Glutamatergic neuron (in vitro differentiated cells): ENCODE data around the gene CTSA. TPM values are rescaled to one million over a fixed set of nuclear protein-coding genes. Genes with fewer than 3 reads are reported as not detected.

Experiments
- DNase-seq: peaks from one replicate; pipeline ENCODE4 v3.0.0; 2022
- H3K27ac Mint-ChIP-seq: one replicate; pipeline ENCODE4 v1.8.0; 2020; ENCODE audit warnings: mild to moderate bottlenecking, mixed read lengths, inconsistent platforms; ENCODE audit not compliant: unreplicated experiment
- H3K27me3 Mint-ChIP-seq: one replicate; pipeline ENCODE4 v1.8.0; 2020; ENCODE audit warnings: mild to moderate bottlenecking, moderate library complexity, mixed read lengths, inconsistent platforms; ENCODE audit not compliant: unreplicated experiment
- H3K36me3 Mint-ChIP-seq: one replicate; pipeline ENCODE4 v1.8.0; 2020; ENCODE audit warnings: mild to moderate bottlenecking, mixed read lengths, inconsistent platforms; ENCODE audit not compliant: unreplicated experiment
- H3K4me1 Mint-ChIP-seq: one replicate; pipeline ENCODE4 v1.8.0; 2020; ENCODE audit warnings: mild to moderate bottlenecking, low read depth, mixed read lengths, inconsistent platforms; ENCODE audit not compliant: unreplicated experiment
- H3K4me3 Mint-ChIP-seq: one replicate; pipeline ENCODE4 v1.8.0; 2020; ENCODE audit warnings: mild to moderate bottlenecking, mixed read lengths, inconsistent platforms; ENCODE audit not compliant: unreplicated experiment
- H3K9me3 Mint-ChIP-seq: one replicate; pipeline ENCODE4 v1.8.0; 2020; ENCODE audit warnings: mild to moderate bottlenecking, moderate library complexity, mixed read lengths, inconsistent platforms; ENCODE audit not compliant: unreplicated experiment
- total RNA-seq: library from RNA; stranded (reverse); fragmentation: NEBNext Ultra II Directional; extraction: Animal tissue kit (Norgen Biotek cat#: 25700); gene quantifications from one replicate; pipeline ENCODE4 v1.2.1, GENCODE V29; 2021; ENCODE audit not compliant: unreplicated experiment
- TF ChIP-seq, protein P1 (sequence below): fragments of 200-600 bp; sonication (generic); IDR thresholded peaks from one replicate; pipeline ENCODE4 v1.5.0; 2021; ENCODE audit not compliant: partially characterized antibody, unreplicated experiment

Gene CTSA
- total RNA-seq, 1 donor from 2014 or later, result 63.7 TPM

- Mint-ChIP-seq H3K4me1 (peaks cover 3% of the 10 kb centered on the region), H3K27ac (peak within 1 kb of the TSS; percentile 28), H3K27me3 (peaks cover 4% of the 10 kb centered on the region), H3K9me3 (peaks cover 1% of the 10 kb centered on the region), H3K36me3 (no peaks in the 10 kb centered on the region), H3K4me3 (peak within 1 kb of the TSS; percentile 83)
- DNase-seq, result peak; percentile 76
- TF ChIP-seq, protein P1, sequence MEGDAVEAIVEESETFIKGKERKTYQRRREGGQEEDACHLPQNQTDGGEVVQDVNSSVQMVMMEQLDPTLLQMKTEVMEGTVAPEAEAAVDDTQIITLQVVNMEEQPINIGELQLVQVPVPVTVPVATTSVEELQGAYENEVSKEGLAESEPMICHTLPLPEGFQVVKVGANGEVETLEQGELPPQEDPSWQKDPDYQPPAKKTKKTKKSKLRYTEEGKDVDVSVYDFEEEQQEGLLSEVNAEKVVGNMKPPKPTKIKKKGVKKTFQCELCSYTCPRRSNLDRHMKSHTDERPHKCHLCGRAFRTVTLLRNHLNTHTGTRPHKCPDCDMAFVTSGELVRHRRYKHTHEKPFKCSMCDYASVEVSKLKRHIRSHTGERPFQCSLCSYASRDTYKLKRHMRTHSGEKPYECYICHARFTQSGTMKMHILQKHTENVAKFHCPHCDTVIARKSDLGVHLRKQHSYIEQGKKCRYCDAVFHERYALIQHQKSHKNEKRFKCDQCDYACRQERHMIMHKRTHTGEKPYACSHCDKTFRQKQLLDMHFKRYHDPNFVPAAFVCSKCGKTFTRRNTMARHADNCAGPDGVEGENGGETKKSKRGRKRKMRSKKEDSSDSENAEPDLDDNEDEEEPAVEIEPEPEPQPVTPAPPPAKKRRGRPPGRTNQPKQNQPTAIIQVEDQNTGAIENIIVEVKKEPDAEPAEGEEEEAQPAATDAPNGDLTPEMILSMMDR, result no peak
Measured at GRCh38 chr20:45911486-45912343, 20.6 kb downstream of the CTSA start, which contains the start of gene PLTP. TSS of gene PLTP (minus strand) at chr20:45912155. CDS start at chr20:45911452, 703 bp downstream.

- peaks cover 4% of the 10 kb centered on the region for H3K27me3 Mint-ChIP-seq
- TF ChIP-seq, protein P1, result no peak
- H3K4me3 Mint-ChIP-seq, result peak overlapping the region; percentile 83
- peaks cover 1% of the 10 kb centered on the region for H3K9me3 Mint-ChIP-seq
- H3K4me1 Mint-ChIP-seq, result peaks cover 4% of the 10 kb centered on the region
- no peak overlapping the region for H3K27ac Mint-ChIP-seq
- no peak for DNase-seq
- no peaks in the 10 kb centered on the region for H3K36me3 Mint-ChIP-seq
Measured at GRCh38 chr20:45912344-45912682, 21.2 kb downstream of the CTSA start.

DNA sequence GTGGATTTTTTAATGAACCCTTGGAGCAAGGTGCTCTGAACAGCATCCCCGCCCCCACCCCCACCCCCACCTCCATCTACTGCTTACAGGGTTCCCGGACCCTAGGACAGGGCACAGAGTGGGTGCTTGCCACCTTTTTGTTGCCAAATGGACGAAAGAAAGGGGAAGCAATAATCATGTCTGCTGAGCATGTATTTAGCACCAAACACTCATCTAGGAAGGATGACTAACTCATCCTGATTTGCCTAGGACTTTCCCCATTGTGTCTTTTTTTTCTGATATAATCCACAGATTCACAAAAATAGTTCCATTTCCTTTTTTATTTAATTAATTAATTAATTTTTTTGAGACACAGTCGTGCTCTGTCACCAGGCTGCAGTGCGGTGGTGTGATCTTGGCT is 22.0 kb downstream of the CTSA start:
- Mint-ChIP-seq H3K36me3 (no peaks in the 10 kb centered on the region), H3K27me3 (peaks cover 7% of the 10 kb centered on the region), H3K27ac (no peak overlapping the region), H3K4me1 (peaks cover 9% of the 10 kb centered on the region), H3K9me3 (peaks cover 3% of the 10 kb centered on the region), H3K4me3 (no peak overlapping the region)
- TF ChIP-seq, protein P1, result no peak
- no peak for DNase-seq

GRCh38 chr20:45917790-45918141 is 26.6 kb downstream of the CTSA start:
- TF ChIP-seq, protein P1, result no peak
- DNase-seq, result no peak
- peaks cover 17% of the 10 kb centered on the region for H3K4me1 Mint-ChIP-seq
- peaks cover 3% of the 10 kb centered on the region for H3K9me3 Mint-ChIP-seq
- H3K27me3 Mint-ChIP-seq, result peaks cover 3% of the 10 kb centered on the region
- H3K4me3 Mint-ChIP-seq, result peak overlapping the region; percentile 55
- H3K36me3 Mint-ChIP-seq, result no peaks in the 10 kb centered on the region
- H3K27ac Mint-ChIP-seq, result peak overlapping the region; percentile 95

DNA sequence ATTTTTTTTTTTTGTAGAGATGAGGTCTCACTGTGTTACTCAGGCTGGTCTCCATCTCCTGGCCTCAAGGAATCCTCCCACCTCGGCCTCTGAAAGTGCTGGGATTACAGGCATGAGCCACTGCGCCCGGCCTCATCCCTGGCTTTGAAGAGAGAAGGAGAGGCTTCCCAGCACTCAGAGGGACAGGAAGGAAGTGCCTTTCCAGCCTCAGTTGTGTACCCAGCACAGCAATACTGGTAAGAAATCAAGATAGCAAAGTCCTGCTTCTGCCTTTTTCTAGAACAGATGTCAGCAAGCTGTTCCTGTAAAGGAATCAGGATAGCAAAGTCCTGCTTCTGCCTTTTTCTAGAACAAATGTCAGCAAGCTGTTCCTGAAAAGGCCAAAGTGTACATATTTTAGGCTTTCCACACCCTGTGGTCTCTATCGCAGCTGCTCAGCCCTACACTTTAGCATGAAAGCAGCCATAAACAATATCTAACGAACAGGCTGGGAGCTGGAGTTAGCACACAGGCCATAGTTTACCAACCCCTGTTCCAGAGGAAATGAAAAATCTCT is 27.1 kb downstream of the CTSA start:
- peaks cover 3% of the 10 kb centered on the region for H3K9me3 Mint-ChIP-seq
- H3K36me3 Mint-ChIP-seq, result no peaks in the 10 kb centered on the region
- H3K4me3 Mint-ChIP-seq, result no peak overlapping the region
- peak overlapping the region; percentile 95 for H3K27ac Mint-ChIP-seq
- TF ChIP-seq, protein P1, result no peak
- peaks cover 17% of the 10 kb centered on the region for H3K4me1 Mint-ChIP-seq
- peaks cover 3% of the 10 kb centered on the region for H3K27me3 Mint-ChIP-seq
- DNase-seq, result no peak
